ENCODE results near the gene P3H1.

DNA sequence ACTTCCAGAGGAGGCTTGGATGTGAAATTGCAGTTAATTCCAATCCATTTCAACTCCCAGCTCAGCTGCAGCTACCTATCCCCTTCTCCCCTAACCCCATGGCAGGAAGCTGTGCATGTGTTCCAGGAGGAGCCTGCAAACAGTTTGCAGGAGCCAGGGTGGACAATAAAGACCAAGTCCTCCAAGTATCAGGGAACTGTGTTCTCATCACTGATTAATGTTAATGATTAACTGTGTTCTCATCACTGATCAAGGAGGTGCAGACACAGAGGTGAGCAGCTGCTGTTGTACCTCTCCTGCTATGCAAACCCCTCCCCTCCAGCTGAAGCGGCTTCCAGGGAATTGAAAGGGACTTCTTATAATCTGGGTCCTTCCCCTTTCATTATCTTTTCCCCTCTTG lies 46.0 kb downstream of the P3H1 start:
- no peak for TF ChIP-seq SP7 (tag by site-specific recombination; IDR thresholded peaks at IDR 0.05)
- no peak for TF ChIP-seq ZNF530 (tag by site-specific recombination; IDR thresholded peaks at IDR 0.05; ENCODE audit: low read depth)
- TF ChIP-seq, protein P1, sequence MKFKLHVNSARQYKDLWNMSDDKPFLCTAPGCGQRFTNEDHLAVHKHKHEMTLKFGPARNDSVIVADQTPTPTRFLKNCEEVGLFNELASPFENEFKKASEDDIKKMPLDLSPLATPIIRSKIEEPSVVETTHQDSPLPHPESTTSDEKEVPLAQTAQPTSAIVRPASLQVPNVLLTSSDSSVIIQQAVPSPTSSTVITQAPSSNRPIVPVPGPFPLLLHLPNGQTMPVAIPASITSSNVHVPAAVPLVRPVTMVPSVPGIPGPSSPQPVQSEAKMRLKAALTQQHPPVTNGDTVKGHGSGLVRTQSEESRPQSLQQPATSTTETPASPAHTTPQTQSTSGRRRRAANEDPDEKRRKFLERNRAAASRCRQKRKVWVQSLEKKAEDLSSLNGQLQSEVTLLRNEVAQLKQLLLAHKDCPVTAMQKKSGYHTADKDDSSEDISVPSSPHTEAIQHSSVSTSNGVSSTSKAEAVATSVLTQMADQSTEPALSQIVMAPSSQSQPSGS (tag by site-specific recombination; IDR thresholded peaks at IDR 0.05; ENCODE audit: low read depth): no peak
- TF ChIP-seq ZFP3 (tag by site-specific recombination; IDR thresholded peaks at IDR 0.05; ENCODE audit: low read depth): no peak
- TF ChIP-seq, protein P2, sequence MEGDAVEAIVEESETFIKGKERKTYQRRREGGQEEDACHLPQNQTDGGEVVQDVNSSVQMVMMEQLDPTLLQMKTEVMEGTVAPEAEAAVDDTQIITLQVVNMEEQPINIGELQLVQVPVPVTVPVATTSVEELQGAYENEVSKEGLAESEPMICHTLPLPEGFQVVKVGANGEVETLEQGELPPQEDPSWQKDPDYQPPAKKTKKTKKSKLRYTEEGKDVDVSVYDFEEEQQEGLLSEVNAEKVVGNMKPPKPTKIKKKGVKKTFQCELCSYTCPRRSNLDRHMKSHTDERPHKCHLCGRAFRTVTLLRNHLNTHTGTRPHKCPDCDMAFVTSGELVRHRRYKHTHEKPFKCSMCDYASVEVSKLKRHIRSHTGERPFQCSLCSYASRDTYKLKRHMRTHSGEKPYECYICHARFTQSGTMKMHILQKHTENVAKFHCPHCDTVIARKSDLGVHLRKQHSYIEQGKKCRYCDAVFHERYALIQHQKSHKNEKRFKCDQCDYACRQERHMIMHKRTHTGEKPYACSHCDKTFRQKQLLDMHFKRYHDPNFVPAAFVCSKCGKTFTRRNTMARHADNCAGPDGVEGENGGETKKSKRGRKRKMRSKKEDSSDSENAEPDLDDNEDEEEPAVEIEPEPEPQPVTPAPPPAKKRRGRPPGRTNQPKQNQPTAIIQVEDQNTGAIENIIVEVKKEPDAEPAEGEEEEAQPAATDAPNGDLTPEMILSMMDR (tag by site-specific recombination; IDR thresholded peaks at IDR 0.05): no peak
